Fibroblast of lung (primary cell): ENCODE measurements around the gene RNF157.

ENCODE experiments used
- EZH2 ChIP-seq: IDR thresholded peaks from 2 replicates; pipeline ENCODE4 v1.5.1; 2012; ENCODE audit warnings: low read length, control low read depth, mild to moderate bottlenecking; ENCODE audit errors: missing control alignments
- TF ChIP-seq, protein P1 (sequence below), 2 donors: IDR thresholded peaks in 1 of 2; conservative IDR thresholded peaks in 1 of 2; 1 replicate in 1 of 2; 2 replicates in 1 of 2; pipeline ENCODE4 v1.5.1; 2011 to 2012; ENCODE audit warnings: low read length in 2 of 2, control low read depth in 1 of 2, inconsistent platforms in 1 of 2, low read depth in 1 of 2, mild to moderate bottlenecking in 1 of 2

DNA sequence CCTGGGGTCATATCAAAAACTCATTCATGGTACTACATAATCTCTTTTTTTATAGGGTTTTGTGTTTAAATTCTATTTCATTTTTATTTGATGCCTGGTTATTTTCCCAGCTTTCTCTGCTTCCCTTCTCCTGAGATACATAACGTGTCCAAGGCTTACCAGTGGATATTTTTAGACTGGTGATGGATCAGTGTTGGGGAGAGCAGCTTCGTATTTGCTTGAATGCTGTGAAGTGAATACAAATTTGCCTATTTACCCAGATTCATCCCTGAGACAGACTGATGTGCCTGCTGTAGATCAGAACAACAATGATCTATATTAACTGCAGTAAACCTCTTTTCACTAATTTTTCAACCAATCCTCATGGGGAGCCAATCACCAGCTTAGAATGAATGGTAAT, 56.0 kb downstream of the RNF157 start:
- TF ChIP-seq, protein P1, sequence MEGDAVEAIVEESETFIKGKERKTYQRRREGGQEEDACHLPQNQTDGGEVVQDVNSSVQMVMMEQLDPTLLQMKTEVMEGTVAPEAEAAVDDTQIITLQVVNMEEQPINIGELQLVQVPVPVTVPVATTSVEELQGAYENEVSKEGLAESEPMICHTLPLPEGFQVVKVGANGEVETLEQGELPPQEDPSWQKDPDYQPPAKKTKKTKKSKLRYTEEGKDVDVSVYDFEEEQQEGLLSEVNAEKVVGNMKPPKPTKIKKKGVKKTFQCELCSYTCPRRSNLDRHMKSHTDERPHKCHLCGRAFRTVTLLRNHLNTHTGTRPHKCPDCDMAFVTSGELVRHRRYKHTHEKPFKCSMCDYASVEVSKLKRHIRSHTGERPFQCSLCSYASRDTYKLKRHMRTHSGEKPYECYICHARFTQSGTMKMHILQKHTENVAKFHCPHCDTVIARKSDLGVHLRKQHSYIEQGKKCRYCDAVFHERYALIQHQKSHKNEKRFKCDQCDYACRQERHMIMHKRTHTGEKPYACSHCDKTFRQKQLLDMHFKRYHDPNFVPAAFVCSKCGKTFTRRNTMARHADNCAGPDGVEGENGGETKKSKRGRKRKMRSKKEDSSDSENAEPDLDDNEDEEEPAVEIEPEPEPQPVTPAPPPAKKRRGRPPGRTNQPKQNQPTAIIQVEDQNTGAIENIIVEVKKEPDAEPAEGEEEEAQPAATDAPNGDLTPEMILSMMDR (conservative IDR thresholded peaks at IDR 0.05 in 1 of 2, IDR thresholded peaks at IDR 0.05 in 1 of 2; ENCODE audit: low read depth in 1 of 2, low read length in 2 of 2) = no peak
- no peak for TF ChIP-seq EZH2
